ENCODE data around the gene AGO3.
"Not testable (repeated sequence)": the region's sequence is repeated elsewhere in the genome, so short reads cannot be mapped to it uniquely, and the experiment has no call there.

The AGO3 gene

DNA sequence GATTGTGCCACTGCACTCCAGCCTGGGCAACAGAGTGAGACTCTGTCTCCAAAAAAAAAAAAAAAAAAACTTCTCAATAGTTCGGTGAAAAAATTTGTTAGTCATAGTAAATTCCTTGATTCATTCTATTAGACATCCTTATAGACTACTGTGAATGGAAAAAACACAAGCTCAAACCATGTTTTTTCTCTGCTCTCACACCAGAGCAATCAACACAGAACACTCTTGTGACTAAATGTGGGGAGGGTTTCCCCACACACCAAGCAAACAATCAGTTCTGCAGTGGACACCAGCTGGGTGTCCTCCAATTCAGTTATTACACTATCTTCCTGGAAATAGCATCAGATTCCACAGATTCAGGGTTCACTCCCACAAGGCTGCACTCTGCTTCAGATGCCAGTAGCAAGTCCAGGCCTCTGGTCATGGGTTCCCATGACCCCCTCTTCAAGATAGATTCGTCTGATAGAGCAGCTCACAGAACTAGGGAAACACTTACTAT lies 83.9 kb downstream of the AGO3 start:
- DNase-seq = no peak

DNA sequence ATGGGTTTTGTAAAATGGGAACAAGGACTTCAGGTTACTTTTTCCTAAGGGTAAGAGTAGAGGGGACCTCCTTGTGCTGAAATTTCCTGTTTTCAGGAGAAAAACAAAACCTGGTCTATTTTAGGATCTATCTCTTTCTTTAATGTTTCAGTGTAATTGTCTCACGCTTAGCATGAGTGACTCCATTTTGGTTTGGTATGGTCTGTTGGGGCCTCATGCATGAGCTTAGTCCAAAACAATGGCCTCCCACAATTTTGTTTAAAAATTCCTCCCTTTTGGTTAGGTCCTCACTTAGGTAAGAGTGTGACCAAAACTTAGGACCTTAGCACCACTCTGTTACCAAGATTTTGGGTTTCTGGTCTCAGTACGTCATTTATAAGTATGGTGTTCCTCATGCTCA lies 85.8 kb downstream of the AGO3 start:
- DNase-seq = no peak

DNA sequence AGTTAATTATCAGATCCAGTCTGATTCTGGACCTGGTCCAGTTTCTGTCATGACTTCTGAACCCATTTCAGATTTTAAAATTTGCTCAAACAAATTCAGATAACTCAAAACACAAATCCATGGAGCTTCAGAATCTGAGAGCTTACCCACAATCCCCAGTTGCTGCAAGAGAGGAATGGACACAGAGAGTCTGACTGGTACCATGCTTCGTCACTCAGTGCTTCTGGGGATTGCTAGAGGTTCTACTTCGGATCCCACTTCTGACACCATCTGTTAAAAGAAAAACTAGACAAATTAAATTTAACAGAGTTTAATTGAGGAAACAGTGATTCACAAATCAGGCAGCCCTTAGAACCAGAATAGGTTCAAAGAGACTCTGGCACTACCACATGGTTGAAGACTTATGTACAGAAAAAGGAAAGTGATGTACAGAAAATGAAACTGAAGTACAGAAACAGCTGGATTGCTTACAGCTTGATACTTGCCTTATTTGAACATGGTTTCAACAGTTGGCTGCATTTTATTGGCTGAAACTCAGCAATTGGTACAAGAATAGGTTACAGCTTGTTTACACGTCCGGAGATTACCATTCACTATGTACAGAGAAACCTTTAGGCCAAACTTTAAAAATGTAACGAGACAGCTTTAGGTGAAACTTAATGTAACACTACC lies 92.3 kb downstream of the AGO3 start:
- no peak for DNase-seq

DNA sequence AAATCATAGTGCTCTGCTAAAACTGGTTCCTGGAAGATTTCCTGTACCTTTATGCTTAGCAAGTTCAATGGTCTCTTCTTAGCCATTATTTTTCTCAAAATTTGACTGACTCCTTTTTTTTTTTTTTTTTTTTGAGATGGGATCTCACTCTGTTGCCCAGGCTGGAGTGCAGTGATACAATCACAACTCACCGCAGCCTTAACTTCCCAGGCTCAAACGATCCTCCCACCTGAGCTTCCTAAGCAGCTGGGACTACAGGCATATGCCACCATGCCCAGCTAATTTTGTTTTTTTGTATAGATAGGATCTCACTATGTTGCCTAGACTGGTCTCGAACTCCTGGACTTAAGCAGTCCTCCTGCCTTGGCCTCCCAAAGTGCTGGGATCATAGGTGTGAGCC lies 93.1 kb downstream of the AGO3 start:
- not testable (repeated sequence) for DNase-seq

DNA sequence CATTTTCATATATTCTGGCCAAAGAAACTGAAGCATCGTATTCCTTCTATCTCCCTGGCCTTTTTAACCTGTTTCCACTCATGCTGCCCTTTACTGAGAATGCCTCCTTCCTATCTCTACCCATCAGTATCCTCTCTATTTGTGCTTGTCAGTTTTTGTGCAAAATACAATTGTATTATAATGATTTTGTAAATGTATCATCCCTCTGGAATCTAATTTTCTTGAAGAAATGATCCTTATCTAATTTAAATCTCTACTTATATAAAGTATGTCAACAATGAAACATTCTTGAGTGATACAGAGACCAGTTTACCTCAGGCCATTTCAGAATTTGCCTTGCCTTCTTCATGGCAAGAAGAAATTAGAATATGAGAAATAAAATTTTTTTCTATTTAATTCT lies 93.9 kb downstream of the AGO3 start:
- DNase-seq = no peak

DNA sequence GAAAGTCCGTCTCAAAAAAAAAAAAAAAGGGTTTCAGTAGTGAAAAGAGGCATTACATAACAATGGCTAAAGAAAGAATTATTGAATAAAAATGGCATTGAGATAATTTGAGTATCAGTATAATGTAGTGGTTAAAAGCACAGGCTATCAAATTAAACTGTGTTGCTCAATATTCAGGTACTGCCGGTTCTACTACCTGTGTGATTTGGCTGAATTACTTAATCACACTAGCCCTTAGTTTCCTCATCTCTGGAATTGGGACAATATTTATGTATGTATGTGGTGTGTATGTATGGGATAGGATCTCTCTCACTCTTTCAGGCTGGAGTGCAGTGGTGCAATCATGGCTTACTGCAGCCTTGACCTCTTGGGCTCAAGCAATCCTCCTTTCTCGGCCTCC lies 96.9 kb downstream of the AGO3 start:
- DNase-seq = no peak

DNA sequence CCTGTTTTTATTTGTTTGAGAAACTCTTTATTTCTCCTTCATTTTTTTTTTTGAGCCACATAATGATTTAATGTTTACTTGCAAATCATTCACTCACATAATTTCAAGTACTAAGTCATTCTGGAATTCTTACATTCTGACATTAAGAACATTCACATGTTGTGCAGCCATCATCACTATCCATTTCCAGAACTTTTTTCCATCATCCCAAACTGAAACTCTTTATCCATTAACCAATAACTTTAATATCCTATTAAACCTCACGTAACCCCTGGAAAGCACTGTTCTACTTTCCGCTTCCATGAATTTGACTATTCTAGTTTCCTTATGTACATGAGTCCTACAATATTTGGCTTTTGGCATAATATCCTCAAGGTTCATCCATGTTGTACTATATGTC lies 100.5 kb downstream of the AGO3 start:
- no peak for DNase-seq

DNA sequence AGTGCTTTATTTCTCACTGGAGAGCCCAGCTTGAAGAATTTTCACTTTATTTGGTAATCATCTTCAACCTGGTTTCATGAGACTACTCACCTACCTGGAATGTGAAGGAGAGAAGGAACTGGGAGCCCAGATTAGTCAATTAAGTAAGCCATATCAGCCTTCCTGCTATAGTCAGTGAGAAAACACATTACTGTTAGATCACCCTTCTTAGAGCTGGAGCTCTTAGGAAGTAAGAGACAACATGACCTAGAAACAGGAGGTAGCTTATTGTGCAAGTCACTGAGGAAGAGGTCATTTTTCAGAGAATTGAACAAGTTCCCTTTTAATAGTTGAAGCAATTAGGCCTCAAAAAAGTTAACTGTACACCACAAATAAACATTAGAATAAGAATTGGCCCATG lies 103.8 kb downstream of the AGO3 start:
- DNase-seq = no peak

DNA sequence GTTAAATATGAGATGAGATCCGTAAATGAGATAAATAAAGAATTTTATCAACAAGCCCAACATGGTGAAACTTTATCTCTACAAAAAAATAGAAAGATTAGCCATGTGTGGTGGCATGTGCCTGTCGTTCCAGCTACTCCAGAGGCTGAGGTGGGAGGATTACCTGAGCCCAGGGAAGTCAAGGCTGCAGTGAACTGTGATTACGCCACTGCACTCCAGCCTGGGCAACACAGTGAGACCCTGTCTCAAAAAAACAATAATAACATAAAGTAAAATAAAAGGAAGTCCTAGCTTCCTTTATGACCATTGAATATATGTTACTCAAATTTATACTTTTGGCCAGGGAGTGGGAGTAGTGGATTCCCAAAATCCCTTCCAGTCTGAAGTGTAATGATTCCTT lies 104.2 kb downstream of the AGO3 start:
- no peak for DNase-seq

DNA sequence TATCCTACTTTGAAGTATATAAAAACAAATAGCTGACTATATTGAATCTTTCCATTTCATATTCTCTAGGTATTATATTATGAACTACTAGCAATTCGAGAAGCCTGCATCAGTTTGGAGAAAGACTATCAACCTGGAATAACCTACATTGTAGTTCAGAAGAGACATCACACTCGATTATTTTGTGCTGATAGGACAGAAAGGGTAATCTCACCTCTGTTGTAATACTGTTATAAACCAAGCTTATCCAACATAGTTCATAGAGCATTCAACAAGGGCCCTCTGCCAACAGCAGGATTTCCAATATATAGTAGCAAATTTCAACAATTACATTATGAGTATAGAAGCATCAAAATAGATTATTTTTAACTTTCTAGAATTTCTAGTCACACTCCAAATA lies 109.3 kb downstream of the AGO3 start:
- no peak for DNase-seq

DNA sequence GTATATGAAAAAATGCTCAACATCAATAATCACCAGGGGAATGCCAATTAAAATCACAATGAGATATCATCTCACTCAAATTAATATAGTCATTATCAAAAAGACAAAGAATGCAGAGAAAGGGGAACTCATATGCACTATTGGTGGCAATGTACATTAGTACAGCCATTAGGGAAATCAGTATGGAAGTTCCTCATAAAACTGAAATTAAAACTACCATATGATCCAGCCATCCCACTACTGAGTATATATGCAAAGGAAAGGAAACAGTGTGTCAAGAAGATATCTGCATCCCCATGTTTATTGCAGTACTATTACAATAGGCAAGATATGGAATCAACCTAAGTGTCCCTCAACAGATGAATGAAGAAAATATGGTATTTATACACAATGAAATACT lies 120.9 kb downstream of the AGO3 start:
- DNase-seq = no peak

DNA sequence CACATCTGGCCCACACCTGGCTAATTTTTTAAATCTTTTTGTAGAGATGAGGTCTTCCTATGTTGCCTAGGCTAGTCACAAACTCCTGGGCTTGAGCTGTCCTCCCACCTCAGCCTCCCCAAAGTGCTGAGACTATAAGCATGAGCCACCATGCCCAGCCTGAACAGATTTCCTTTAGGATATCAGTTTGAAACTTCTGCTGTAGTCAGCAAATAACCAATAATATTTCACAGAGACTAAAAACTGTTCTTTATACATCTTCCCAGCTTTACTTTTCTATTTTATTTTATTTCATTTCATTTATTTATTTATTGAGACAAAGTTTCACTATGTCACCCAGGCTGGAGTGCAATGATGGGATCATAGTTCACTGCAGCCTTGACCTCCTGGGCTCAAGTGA lies 123.1 kb downstream of the AGO3 start:
- DNase-seq = no peak

DNA sequence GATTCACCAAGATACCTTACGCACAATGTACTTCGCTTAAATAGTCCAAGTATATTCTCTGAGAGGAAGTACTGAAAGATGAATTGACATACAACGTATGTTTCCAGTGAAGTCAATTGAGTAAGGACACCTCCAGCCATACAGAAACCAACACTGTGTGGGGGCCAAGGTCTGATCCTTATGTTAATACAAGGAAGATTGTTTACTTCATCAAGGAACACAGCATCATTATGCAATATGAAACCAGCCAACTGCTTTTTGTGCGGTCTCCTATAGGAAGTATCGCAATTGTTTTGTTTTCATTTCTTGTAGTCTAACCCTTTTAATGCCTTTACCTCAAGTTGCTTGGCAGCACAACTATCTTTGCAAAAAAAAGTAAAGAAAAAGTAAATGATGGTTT lies 124.8 kb downstream of the AGO3 start:
- no peak for DNase-seq

DNA sequence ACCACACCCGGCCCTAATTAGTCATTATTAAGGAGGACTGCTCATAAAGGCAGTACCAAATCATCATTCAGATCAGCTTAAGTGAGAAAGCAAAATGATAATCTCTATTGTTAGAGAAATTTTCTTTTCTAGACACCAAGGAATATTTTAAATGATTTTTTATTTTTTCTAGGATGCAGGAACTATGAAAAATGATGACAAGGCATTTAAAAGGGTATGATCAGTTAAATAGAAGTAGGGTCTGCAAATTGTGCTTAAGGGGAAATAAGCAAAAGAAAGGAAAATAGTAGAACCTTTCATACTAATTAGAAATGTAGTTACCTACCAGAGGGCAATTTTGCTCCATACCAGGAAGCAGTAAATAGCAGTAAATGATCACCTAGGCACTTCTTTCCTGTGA lies 131.4 kb downstream of the AGO3 start:
- no peak for DNase-seq

DNA sequence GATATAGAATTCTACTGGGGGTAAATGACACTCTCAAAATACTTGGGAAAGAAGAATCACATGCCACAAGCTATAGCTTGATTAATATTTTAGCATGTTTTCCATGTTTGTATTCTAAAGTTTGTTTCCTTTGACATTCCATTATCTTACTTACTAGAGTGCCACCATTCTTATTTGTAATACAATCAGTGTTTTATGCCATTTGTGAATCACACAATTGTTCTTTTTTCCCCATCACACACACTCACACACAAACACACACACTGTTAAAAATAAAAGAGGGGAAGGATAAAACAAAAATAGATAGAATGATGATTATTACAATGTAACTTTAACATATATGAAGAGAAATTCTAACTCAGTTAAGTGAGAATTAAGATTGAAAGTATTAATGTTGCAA lies 137.0 kb downstream of the AGO3 start:
- DNase-seq = no peak

DNA sequence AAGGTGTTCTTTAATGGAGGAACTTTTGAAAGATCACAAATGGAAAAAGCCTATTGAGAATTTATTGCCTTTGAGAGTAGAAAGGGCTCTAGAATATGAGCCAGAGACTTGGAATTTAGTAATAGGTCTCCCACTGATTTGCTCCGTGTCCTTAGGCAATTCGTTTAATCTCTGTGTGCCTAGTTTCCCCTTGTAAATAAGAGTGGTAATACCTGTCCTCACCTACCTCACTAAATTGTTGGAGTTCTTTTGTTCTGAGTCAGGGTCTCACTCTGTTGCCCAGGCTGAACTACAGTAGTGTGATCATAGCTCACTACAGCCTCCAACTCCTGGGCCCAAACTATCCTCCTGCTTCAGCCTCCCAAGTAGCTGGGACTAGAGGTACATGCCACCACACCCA lies 138.0 kb downstream of the AGO3 start:
- no peak for DNase-seq

DNA sequence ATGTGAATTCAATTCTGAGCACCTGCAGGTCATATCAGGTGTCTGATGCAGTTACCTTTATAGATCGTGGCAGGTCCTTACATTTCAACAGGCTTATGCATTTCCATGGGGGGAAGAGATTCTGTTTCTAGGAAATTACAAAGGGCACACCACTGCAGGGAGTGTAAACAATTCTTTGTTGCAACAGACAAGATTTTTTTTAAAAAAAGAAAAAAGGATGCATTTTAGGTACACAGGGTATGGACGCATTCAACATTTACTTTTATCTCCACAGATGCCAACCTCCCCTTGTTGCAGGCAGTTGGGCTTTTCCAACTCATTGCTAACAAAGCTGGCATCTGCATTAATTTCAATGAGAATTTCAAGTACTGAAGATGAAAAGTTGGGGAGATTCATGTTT lies 139.4 kb downstream of the AGO3 start:
- DNase-seq = no peak

DNA sequence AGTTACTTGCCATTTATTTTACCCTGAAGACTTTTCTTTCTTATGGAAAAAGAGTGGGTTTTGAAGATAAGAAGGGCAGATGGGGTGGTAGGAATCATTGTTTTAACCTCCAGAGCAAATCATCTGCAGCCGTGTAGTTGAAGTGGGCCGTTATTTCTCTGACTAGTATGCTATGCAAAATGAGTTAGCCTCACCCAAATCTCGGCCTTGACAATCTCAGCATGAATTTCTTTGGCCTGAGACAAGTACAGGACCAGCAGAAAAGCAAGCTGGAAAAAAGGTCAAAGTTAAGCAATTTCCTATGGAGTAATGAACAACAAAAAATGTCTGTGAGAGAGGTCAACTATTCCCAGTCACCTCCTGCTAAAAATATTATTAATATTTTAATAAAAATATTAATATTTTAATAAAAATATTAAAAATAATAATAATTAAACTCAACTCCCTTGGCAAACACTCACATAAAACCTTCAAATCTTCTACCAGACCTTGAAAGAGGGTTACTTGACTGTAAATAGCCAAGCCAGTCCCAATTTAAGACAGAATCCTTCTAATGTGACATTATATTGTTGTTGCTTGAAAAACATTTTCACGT lies 146.2 kb downstream of the AGO3 start:
- DNase-seq = no peak

DNA sequence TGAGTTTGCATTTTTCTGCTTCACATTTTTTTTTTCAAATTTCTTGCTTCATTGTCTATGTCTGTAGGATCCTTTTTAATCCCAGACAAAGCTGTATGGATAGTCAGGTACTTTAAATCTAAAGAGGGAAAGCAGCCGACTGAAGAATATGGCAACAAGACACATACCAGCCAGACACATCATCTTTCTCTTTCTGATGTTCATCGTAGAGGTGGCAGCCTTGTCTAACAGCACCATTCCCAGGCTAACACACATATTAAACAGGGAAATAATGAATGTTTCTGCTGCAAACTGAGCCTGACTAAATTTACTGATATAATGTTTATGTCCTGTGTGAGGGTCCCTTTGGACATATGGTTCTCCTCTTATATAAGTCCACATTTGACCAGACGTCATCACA lies 149.3 kb downstream of the AGO3 start:
- DNase-seq = no peak

DNA sequence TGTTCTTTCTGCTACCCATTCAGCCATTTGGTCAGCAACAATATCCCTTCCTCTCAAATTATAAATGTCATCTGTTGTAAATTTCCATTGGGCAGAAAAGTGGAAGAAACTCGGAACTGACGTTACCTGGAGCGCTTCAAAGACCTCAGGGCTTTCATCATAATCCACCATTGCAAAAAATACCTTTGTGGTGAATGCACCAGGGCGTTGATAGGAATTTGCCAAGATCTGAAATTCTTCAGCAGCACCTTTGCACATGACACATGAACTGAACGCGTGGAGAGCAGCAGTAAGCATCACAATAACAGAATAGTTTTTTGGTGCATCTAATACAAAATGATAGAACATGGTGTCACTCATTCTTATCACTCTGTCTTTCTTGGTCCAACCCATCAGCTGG lies 149.9 kb downstream of the AGO3 start:
- no peak for DNase-seq

DNA sequence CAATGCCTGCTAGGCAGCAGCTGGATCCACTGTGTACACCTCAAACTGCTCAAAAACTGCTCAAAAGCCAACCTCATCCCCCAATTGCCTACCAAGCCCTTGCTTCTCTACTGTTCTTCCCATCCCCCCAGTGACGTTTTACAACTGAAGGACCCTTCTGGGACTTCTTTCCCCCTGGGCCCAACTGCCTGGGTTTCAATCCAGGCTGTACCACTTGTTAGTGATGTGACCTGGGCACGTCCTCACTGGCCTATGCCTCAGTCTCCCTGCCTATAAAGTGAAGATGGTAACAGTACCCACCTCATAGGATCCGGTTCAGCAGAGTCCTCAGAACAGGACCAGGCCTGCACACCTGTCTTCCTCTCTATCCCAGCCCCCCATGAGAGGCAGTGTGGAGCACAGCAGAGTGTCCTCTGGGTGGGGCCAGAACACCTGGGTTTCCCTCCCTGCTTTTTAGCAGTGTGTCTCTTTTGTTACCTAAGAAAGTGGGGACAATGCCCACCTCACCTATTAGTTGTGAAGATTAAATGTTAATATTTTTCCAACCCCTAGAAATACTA lies 151.1 kb downstream of the AGO3 start:
- no peak for DNase-seq

DNA sequence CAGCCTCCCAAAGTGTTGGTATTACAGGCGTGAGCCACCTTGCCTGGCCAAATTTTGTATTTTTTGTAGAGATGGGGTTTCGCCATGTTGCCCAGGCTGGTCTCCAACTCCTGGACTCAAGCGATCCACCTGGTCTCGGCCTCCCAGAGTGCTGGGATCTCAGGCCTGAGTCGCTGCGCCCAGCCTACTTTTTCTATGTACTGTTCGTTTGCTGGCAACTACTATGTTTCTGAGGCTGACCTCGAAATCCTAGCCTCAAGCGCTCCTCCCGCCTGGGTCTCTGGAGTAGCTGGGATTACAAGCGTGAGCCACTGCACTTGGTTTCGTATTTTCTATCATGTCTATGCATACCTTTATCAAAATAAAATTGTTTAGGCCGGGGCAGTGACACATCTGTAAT lies 152.3 kb downstream of the AGO3 start:
- no peak for DNase-seq

DNA sequence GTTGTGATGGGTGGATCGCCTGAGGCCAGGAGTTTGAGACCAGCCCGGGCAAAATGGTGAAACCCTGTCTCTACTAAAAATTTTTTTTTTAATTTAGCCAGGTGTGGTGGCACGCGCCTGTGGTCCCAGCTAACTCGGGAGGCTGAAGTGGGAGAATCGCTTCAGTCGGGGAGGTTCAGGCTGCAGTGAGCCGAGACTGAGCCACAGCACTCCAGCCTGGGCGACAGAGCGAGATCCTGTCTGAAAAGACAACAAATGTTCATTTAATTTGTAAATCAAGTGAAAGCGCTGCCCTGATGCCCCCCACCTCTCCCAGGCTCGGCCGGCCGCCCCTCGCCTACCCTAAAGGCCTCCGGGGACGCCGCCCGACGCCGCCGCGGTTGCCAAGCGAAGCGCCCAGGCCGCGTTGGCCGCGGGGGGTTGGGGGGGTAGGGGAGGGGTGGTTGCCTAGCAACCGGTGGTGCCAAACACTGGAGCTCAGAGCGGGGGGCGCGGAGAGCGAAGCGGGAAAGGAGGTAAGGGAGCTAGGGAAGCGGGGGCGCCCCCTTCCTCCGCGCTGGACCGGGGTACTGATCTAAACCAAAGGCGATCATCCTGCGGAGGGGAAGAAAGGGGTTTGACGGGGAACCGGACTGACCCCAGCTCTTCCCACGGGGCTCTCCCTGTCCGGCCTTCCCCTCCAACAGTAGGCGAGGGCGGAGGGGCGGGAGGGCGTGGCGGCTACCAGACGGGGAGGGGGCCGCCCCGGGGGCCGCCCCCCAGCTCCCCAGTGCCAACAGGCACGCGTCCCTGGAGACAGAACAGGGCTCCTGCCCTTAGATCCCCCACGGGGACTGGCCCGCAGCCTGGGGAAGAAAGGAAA lies 153.0 kb downstream of the AGO3 start, which contains the start of gene TEKT2:
Gene TEKT2 (plus strand): TSS at position 460 of the 862 bp plus-strand sequence. CDS start 828 bp downstream, outside the sequence.
- DNase-seq = no peak

Measured in activated CD4-positive, CD25-positive, alpha-beta regulatory T cell (primary cell).